ENCODE measurements around the gene F5.

GRCh38 chr1:169478094-169478672 lies 108.1 kb downstream of the F5 start:
- TF ChIP-seq CTCF (IDR thresholded peaks at IDR 0.05; ENCODE audit: insufficient read depth, low read length, poor library complexity, severe bottlenecking) (no peak), EZH2phosphoT487 (conservative IDR thresholded peaks at IDR 0.05; ENCODE audit: low read length) (no peak)
